Retinal pigment epithelial cell (primary cell): ENCODE measurements around the gene ACACB.
A peak's percentile ranks its signal among the peaks of the same experiment; 100 is the strongest.

ENCODE experiments used
- DNase-seq: peaks from one replicate; pipeline ENCODE4 v3.0.0-alpha.2; 2010; ENCODE audit warnings: low read depth
- H3K4me3 ChIP-seq: 2 replicates; pipeline ENCODE4 v1.5.1; 2011; ENCODE audit warnings: mild to moderate bottlenecking, low read length, control low read depth, moderate library complexity
- TF ChIP-seq, protein P1 (sequence below): conservative IDR thresholded peaks from 2 replicates; pipeline ENCODE4 v1.5.1; 2011; ENCODE audit warnings: low read depth, low read length, control low read depth, inconsistent platforms

Gene ACACB

GRCh38 chr12:109258607-109259544, 142.5 kb downstream of the ACACB start:
- DNase-seq = no peak
- TF ChIP-seq, protein P1, sequence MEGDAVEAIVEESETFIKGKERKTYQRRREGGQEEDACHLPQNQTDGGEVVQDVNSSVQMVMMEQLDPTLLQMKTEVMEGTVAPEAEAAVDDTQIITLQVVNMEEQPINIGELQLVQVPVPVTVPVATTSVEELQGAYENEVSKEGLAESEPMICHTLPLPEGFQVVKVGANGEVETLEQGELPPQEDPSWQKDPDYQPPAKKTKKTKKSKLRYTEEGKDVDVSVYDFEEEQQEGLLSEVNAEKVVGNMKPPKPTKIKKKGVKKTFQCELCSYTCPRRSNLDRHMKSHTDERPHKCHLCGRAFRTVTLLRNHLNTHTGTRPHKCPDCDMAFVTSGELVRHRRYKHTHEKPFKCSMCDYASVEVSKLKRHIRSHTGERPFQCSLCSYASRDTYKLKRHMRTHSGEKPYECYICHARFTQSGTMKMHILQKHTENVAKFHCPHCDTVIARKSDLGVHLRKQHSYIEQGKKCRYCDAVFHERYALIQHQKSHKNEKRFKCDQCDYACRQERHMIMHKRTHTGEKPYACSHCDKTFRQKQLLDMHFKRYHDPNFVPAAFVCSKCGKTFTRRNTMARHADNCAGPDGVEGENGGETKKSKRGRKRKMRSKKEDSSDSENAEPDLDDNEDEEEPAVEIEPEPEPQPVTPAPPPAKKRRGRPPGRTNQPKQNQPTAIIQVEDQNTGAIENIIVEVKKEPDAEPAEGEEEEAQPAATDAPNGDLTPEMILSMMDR = no peak
- no peak overlapping the region for H3K4me3 ChIP-seq

- TF ChIP-seq, protein P1 = no peak
- no peak overlapping the region for H3K4me3 ChIP-seq
- no peak for DNase-seq
These were observed 143.1 kb downstream of the ACACB start for GRCh38 chr12:109259545-109259895.

DNA sequence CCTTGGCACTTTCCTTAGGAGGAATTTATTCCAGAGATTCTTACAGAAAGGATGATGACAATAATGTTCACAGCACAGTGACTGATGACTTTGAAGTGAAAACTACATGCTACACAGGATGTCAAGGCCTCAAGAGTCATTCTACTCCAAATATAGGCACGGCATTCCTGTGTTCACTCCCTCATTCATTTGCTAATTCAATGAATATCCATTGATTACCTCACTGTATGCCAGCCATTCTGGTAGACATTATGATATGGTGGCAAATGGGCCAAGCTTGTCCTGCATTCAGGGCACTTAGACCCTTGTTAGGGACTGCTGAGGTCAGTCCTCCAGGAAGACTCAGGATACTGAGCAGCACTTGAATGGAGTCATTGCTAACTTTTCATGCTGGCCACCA, 144.7 kb downstream of the ACACB start:
- H3K4me3 ChIP-seq = no peak overlapping the region
- DNase-seq = no peak
- TF ChIP-seq, protein P1 = no peak

GRCh38 chr12:109261939-109262338, 145.6 kb downstream of the ACACB start:
- TF ChIP-seq, protein P1 = no peak
- no peak for DNase-seq
- no peak overlapping the region for H3K4me3 ChIP-seq

- TF ChIP-seq, protein P1 = no peak
- DNase-seq = no peak
- no peak overlapping the region for H3K4me3 ChIP-seq
These were observed 147.1 kb downstream of the ACACB start for GRCh38 chr12:109263439-109263838.

DNA sequence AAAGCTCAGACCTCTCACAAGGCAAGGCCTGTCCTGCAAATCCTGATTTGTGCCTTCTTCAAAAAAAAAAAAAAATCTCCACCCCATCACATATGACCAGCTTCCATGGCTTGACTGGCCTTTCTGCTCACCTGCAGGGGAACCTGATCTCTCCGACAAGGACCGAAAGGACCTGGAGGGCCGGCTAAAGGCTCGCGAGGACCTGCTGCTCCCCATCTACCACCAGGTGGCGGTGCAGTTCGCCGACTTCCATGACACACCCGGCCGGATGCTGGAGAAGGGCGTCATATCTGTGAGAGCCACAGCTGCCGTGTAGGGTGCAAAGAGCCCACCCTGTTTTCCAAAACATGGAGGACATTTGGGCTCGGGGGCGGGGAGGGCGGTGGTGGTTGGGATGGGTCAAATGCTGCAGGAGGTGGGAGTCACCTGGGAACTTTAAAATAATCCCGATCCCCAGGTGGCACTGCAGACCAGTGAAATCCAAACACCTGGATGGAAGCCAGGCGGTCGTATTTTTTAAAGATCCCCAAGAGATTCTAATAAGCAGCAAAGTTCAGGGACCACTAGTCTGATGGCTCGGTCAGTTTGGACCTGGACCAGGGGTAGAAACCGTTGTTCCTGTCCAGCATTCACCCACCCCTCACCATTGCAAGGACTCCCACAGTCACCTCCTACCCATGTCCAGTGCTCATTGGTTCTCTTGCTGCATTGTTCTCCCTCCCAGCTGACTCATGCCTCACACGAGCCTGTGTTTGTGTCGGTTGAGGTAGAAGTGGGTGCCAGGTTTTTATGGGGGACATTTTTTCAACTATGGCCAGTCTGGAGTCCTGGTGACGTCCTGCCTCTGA, 147.9 kb downstream of the ACACB start:
- no peak overlapping the region for H3K4me3 ChIP-seq
- no peak for DNase-seq
- TF ChIP-seq, protein P1 = peak; percentile 83
